Ishikawa (cell line): Measurements from ENCODE around the gene GALNTL6.

ENCODE experiments used
- CEBPB ChIP-seq: IDR thresholded peaks from 2 replicates; pipeline ENCODE4 v1.6.1; 2012
- CREB1 ChIP-seq: IDR thresholded peaks from 2 replicates; pipeline ENCODE4 v1.6.1; 2012; ENCODE audit warnings: low read depth
- EGR1 ChIP-seq: IDR thresholded peaks from 2 replicates; pipeline ENCODE4 v1.6.1; 2012
- EP300 ChIP-seq: IDR thresholded peaks from 2 replicates; pipeline ENCODE4 v1.6.1; 2012; ENCODE audit warnings: borderline replicate concordance
- FOXM1 ChIP-seq: IDR thresholded peaks from 2 replicates; pipeline ENCODE4 v1.6.1; 2012; ENCODE audit warnings: low read depth, borderline replicate concordance
- NFIC ChIP-seq: IDR thresholded peaks from 2 replicates; pipeline ENCODE4 v1.6.1; 2012
- RAD21 ChIP-seq: IDR thresholded peaks from 2 replicates; pipeline ENCODE4 v1.6.1; 2012; ENCODE audit warnings: low read depth
- TAF1 ChIP-seq: IDR thresholded peaks from 2 replicates; pipeline ENCODE4 v1.6.1; 2012; ENCODE audit warnings: low read depth, mild to moderate bottlenecking
- TCF12 ChIP-seq: IDR thresholded peaks from 2 replicates; pipeline ENCODE4 v1.6.1; 2012; ENCODE audit warnings: low read depth
- TEAD4 ChIP-seq: IDR thresholded peaks from 2 replicates; pipeline ENCODE4 v1.6.1; 2012
- YY1 ChIP-seq: IDR thresholded peaks from 2 replicates; pipeline ENCODE4 v1.6.1; 2012; ENCODE audit warnings: low read depth
- ZBTB7A ChIP-seq: IDR thresholded peaks from 2 replicates; pipeline ENCODE4 v1.6.1; 2012; ENCODE audit warnings: low read depth
- TF ChIP-seq, protein P1 (sequence below): IDR thresholded peaks from 2 replicates; pipeline ENCODE4 v1.6.1; 2012
- TF ChIP-seq, protein P2 (sequence below): IDR thresholded peaks from 2 replicates; pipeline ENCODE4 v1.6.1; 2012; ENCODE audit warnings: low read depth, mild to moderate bottlenecking
- TF ChIP-seq, protein P3 (sequence below): IDR thresholded peaks from 2 replicates; pipeline ENCODE4 v1.6.1; 2012

Gene GALNTL6

DNA sequence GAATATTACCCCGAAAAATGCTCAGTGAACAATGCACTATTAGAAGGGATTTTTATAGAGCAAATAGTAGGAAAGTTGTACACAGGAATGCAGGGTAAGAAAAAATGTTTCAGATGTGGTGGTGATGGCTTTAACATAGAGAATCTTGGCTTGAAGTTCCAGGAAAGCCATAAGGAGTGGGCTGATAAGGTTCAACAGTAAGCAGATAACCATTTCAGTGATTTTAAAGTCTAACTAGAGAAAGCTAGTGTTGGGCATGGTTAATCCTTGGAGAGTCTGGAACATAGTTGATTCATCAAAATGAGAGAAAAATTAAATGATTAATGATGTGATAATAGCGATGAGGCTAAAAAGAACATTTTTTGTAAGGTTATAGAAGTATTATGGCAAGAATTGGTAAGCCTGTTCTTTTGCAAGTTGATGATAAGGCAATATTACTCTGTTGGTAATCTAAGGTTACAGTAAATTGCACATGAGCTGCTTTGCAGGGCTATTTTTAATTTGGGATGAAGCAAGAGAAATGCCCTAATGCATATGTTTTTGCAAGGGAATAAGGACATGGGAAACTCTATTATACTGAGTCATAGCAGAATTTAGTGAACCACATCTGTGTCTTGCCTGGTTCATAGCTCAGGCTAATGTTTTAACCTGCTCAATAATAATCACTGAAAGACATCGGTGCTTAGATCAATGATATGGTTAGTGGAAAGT lies 44.3 kb downstream of the GALNTL6 start:
- TF ChIP-seq NFIC (no peak), EGR1 (no peak), FOXM1 (no peak), CEBPB (no peak), TEAD4 (no peak), TCF12 (no peak), EP300 (no peak), ZBTB7A (no peak), YY1 (no peak), CREB1 (no peak), TAF1 (no peak), RAD21 (no peak)
- TF ChIP-seq, protein P1, sequence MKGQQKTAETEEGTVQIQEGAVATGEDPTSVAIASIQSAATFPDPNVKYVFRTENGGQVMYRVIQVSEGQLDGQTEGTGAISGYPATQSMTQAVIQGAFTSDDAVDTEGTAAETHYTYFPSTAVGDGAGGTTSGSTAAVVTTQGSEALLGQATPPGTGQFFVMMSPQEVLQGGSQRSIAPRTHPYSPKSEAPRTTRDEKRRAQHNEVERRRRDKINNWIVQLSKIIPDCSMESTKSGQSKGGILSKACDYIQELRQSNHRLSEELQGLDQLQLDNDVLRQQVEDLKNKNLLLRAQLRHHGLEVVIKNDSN, result no peak
- TF ChIP-seq, protein P2, sequence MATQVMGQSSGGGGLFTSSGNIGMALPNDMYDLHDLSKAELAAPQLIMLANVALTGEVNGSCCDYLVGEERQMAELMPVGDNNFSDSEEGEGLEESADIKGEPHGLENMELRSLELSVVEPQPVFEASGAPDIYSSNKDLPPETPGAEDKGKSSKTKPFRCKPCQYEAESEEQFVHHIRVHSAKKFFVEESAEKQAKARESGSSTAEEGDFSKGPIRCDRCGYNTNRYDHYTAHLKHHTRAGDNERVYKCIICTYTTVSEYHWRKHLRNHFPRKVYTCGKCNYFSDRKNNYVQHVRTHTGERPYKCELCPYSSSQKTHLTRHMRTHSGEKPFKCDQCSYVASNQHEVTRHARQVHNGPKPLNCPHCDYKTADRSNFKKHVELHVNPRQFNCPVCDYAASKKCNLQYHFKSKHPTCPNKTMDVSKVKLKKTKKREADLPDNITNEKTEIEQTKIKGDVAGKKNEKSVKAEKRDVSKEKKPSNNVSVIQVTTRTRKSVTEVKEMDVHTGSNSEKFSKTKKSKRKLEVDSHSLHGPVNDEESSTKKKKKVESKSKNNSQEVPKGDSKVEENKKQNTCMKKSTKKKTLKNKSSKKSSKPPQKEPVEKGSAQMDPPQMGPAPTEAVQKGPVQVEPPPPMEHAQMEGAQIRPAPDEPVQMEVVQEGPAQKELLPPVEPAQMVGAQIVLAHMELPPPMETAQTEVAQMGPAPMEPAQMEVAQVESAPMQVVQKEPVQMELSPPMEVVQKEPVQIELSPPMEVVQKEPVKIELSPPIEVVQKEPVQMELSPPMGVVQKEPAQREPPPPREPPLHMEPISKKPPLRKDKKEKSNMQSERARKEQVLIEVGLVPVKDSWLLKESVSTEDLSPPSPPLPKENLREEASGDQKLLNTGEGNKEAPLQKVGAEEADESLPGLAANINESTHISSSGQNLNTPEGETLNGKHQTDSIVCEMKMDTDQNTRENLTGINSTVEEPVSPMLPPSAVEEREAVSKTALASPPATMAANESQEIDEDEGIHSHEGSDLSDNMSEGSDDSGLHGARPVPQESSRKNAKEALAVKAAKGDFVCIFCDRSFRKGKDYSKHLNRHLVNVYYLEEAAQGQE, result no peak
- TF ChIP-seq, protein P3, sequence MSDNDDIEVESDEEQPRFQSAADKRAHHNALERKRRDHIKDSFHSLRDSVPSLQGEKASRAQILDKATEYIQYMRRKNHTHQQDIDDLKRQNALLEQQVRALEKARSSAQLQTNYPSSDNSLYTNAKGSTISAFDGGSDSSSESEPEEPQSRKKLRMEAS, result no peak

DNA sequence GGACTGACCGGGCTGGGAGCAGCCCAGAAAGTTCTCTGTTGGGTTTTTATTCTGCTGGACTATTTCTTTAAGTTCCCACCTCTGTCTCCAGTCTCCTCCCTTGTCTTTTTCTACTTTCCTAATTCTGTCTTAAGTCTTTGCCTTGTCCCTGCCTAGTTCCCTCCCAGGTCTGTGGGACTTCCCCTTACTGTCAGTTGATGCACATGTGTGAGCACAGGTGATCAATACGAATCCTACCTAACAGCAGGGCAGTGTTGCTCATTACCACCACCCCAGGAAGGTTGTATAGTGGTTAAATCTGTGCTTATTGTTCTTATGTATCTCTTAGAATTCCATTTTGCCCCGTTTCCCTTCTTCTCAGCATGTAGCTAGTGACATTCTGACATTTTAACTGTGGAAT lies 62.1 kb downstream of the GALNTL6 start:
- TF ChIP-seq, protein P1, result no peak
- TF ChIP-seq FOXM1 (no peak), CEBPB (no peak), TCF12 (no peak), TEAD4 (no peak)
- TF ChIP-seq, protein P3, result no peak

DNA sequence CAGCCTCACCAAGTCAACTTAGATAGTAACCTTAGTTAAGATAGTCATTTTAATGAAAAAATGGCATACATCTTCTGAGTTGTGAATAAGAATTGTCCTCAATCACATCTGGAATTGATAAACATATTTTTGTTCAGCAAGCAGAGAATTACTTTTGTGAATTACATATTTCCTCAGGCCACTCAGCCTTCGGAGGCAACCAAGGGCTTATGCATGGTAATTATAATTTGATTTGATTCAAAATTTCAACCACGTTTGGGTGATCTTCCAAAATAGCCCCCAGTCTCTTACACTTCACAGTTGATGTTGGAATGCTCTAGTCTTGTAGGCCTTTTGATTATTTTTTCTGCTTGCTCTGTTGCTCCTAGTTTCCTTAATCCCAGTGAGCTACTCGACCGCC lies 63.4 kb downstream of the GALNTL6 start:
- no peak for TF ChIP-seq TCF12
- TF ChIP-seq, protein P1, result no peak
- TF ChIP-seq ZBTB7A, result no peak
- no peak for TF ChIP-seq FOXM1
- no peak for TF ChIP-seq NFIC
- TF ChIP-seq, protein P3, result no peak
- TF ChIP-seq YY1, result no peak
- TF ChIP-seq EGR1, result no peak
- TF ChIP-seq CEBPB, result no peak
- no peak for TF ChIP-seq TAF1
- TF ChIP-seq EP300, result no peak
- TF ChIP-seq, protein P2, result no peak
- TF ChIP-seq RAD21, result no peak
- TF ChIP-seq CREB1, result no peak

DNA sequence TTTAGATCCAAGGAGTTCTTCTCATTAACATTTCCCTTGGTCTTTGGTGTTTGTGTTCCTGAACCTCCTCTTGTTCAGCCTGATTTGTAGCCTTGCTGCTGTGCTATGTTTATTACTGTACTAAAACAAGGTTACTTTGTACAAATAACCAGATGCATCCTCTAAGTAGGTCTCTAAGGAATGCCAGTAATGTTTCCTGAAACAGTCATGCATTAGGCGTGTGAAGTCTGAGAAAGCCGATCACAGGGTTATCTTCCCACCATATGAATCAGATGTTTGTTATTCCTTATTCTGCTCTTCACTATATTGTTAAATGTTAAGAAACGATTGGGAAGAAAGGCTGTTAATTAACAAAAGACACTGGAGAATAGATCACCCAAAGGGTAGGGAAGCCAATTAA lies 66.9 kb downstream of the GALNTL6 start:
- no peak for TF ChIP-seq TEAD4
- no peak for TF ChIP-seq TCF12
- TF ChIP-seq EGR1, result no peak
- TF ChIP-seq FOXM1, result no peak
- TF ChIP-seq, protein P2, result no peak
- no peak for TF ChIP-seq CREB1
- TF ChIP-seq, protein P3, result no peak
- TF ChIP-seq ZBTB7A, result no peak
- TF ChIP-seq NFIC, result no peak
- TF ChIP-seq, protein P1, result no peak
- TF ChIP-seq EP300, result no peak
- no peak for TF ChIP-seq RAD21
- TF ChIP-seq CEBPB, result no peak
- no peak for TF ChIP-seq YY1
